ENCODE results near the gene MAP2K5.

DNA sequence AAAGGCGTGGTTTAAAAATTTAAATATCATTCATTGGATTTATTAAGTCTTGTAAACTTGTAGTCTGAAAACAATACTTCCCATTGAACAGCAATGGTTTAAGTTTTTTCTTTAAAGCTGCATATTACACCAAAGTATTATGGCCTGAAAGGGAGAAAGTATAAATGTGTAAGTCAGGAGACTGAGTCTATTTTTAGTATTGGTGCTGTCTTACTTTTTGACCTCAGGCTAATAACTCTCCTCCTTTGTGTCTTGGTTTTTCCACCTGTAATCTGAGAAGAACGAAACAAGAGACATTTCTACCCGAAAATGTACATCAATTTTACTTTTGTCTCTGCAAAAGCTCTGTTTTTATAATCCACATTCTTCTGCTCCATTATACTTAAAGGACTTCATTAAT, 14.0 kb upstream of the MAP2K5 start:
- no peak for TF ChIP-seq CREB1 (IDR thresholded peaks at IDR 0.05; ENCODE audit: low read depth)
- TF ChIP-seq, protein P1, sequence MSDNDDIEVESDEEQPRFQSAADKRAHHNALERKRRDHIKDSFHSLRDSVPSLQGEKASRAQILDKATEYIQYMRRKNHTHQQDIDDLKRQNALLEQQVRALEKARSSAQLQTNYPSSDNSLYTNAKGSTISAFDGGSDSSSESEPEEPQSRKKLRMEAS (IDR thresholded peaks at IDR 0.05): no peak
